Body of pancreas (tissue), 4 donors: ENCODE data around the gene TACC2.
A peak's percentile ranks its signal among the peaks of the same experiment; 100 is the strongest.

Experiments
- POLR2A ChIP-seq, 3 donors: fragments of 450-650 bp; IDR thresholded peaks; one replicate each; pipeline ENCODE4 v1.6.1; 2016; ENCODE audit warnings: antibody characterized with exemption in 3 of 3, mild to moderate bottlenecking in 2 of 3
- TF ChIP-seq, protein P1 (sequence below), 7 experiments: fragments of 450-650 bp in 4 of 7; fragments of 200-600 bp in 3 of 7; sonication (generic) in 3 of 7; IDR thresholded peaks; one replicate each; pipeline ENCODE4 v1.5.1; 2016 to 2019; ENCODE audit warnings: antibody characterized with exemption in 7 of 7

DNA sequence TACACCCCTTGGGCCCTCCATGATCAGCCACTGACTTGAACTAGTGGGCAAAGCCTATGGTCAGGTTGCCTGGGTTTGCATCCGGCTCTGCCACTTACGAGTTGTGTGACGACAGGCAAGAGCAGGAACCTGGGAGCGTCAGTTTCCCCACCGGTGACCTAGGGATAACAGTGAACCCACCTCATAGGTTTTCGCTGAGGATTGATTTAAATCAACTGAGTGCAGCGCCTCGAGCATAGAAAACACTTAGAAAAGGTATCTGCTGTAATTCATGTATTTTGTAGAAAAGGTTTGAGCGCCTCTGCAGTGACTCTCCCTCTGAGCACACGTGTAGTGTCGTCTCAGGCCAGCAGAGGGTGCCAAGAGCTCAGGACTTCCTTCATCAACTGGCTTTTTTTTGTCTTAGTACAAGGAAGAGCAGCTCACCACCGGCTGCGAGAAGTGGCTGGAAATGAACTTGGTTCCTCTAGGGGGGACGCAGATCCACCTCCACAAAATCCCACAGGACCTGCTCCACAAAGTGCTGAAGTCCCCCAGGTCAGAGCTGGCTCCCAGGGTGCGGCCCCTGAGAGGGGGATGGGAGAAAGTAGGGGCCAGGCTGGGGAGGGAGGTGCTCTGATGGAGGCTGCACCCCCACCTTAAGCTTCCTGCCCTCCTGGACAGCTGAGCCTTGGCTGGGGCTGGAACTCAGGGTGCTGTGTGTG is 309.8 kb downstream of the TACC2 start:
- TF ChIP-seq, protein P1, sequence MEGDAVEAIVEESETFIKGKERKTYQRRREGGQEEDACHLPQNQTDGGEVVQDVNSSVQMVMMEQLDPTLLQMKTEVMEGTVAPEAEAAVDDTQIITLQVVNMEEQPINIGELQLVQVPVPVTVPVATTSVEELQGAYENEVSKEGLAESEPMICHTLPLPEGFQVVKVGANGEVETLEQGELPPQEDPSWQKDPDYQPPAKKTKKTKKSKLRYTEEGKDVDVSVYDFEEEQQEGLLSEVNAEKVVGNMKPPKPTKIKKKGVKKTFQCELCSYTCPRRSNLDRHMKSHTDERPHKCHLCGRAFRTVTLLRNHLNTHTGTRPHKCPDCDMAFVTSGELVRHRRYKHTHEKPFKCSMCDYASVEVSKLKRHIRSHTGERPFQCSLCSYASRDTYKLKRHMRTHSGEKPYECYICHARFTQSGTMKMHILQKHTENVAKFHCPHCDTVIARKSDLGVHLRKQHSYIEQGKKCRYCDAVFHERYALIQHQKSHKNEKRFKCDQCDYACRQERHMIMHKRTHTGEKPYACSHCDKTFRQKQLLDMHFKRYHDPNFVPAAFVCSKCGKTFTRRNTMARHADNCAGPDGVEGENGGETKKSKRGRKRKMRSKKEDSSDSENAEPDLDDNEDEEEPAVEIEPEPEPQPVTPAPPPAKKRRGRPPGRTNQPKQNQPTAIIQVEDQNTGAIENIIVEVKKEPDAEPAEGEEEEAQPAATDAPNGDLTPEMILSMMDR (IDR thresholded peaks at IDR 0.05): peak; percentile 77 to 95 (median 91)
- no peak for TF ChIP-seq POLR2A (IDR thresholded peaks at IDR 0.05)
